Osteocyte (in vitro differentiated cells): Measurements from ENCODE around the gene PNCK. TPM values are rescaled to one million over a fixed set of nuclear protein-coding genes. Genes with fewer than 3 reads are reported as not detected.

Experiments used
- DNase-seq: peaks from one replicate; pipeline ENCODE4 v3.0.0; 2021; ENCODE audit warnings: mixed read lengths; ENCODE audit not compliant: unreplicated experiment; ENCODE audit errors: extremely low spot score
- H3K27ac Mint-ChIP-seq: one replicate; pipeline ENCODE4 v1.8.0; 2021; ENCODE audit warnings: mild to moderate bottlenecking, mixed read lengths; ENCODE audit not compliant: unreplicated experiment
- H3K27me3 Mint-ChIP-seq: one replicate; pipeline ENCODE4 v1.8.0; 2021; ENCODE audit warnings: mixed read lengths; ENCODE audit not compliant: unreplicated experiment
- H3K36me3 Mint-ChIP-seq: one replicate; pipeline ENCODE4 v1.8.0; 2021; ENCODE audit warnings: mixed read lengths; ENCODE audit not compliant: unreplicated experiment
- H3K4me1 Mint-ChIP-seq: one replicate; pipeline ENCODE4 v1.8.0; 2021; ENCODE audit warnings: mixed read lengths; ENCODE audit not compliant: unreplicated experiment
- H3K4me3 Mint-ChIP-seq: one replicate; pipeline ENCODE4 v1.8.0; 2021; ENCODE audit warnings: mild to moderate bottlenecking, moderate library complexity, mixed read lengths; ENCODE audit not compliant: unreplicated experiment
- H3K9me3 Mint-ChIP-seq: one replicate; pipeline ENCODE4 v1.8.0; 2021; ENCODE audit warnings: mixed read lengths; ENCODE audit not compliant: unreplicated experiment
- total RNA-seq: library from RNA; stranded (reverse); gene quantifications from 2 replicates; pipeline ENCODE4 v1.2.1, GENCODE V29; 2021
- TF ChIP-seq, protein P1 (sequence below): fragments of 200-600 bp; sonication (generic); IDR thresholded peaks from 2 replicates; pipeline ENCODE4 v1.5.0; 2021; ENCODE audit warnings: antibody characterized with exemption, mild to moderate bottlenecking, moderate library complexity

The PNCK gene
- total RNA-seq, 1 donor from 2014 or later: 3.6 TPM

GRCh38 chrX:153667281-153667955, 6.2 kb downstream of the PNCK start:
- Mint-ChIP-seq H3K4me1 (peaks cover 6% of the 10 kb centered on the region), H3K27ac (no peak overlapping the region), H3K27me3 (peaks cover 20% of the 10 kb centered on the region), H3K9me3 (peaks cover 10% of the 10 kb centered on the region), H3K4me3 (no peak overlapping the region), H3K36me3 (peaks cover 2% of the 10 kb centered on the region)
- TF ChIP-seq, protein P1, sequence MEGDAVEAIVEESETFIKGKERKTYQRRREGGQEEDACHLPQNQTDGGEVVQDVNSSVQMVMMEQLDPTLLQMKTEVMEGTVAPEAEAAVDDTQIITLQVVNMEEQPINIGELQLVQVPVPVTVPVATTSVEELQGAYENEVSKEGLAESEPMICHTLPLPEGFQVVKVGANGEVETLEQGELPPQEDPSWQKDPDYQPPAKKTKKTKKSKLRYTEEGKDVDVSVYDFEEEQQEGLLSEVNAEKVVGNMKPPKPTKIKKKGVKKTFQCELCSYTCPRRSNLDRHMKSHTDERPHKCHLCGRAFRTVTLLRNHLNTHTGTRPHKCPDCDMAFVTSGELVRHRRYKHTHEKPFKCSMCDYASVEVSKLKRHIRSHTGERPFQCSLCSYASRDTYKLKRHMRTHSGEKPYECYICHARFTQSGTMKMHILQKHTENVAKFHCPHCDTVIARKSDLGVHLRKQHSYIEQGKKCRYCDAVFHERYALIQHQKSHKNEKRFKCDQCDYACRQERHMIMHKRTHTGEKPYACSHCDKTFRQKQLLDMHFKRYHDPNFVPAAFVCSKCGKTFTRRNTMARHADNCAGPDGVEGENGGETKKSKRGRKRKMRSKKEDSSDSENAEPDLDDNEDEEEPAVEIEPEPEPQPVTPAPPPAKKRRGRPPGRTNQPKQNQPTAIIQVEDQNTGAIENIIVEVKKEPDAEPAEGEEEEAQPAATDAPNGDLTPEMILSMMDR: no peak
- no peak for DNase-seq

- TF ChIP-seq, protein P1: no peak
- peaks cover 10% of the 10 kb centered on the region for H3K9me3 Mint-ChIP-seq
- no peak overlapping the region for H3K4me3 Mint-ChIP-seq
- H3K27me3 Mint-ChIP-seq: peaks cover 35% of the 10 kb centered on the region
- peaks cover 6% of the 10 kb centered on the region for H3K4me1 Mint-ChIP-seq
- H3K36me3 Mint-ChIP-seq: peaks cover 2% of the 10 kb centered on the region
- DNase-seq: no peak
- no peak overlapping the region for H3K27ac Mint-ChIP-seq
Measured at GRCh38 chrX:153665726-153666306, 7.8 kb downstream of the PNCK start.

- TF ChIP-seq, protein P1: peak; percentile 50
- Mint-ChIP-seq H3K4me3 (no peak overlapping the region), H3K9me3 (peaks cover 19% of the 10 kb centered on the region), H3K4me1 (no peaks in the 10 kb centered on the region), H3K27me3 (peaks cover 45% of the 10 kb centered on the region), H3K27ac (no peak overlapping the region), H3K36me3 (peaks cover 5% of the 10 kb centered on the region)
- no peak for DNase-seq
Measured at GRCh38 chrX:153662266-153662665, 11.3 kb downstream of the PNCK start.

GRCh38 chrX:153659268-153659667, 14.3 kb downstream of the PNCK start:
- Mint-ChIP-seq H3K27me3 (peaks cover 31% of the 10 kb centered on the region), H3K9me3 (peaks cover 13% of the 10 kb centered on the region), H3K36me3 (peaks cover 3% of the 10 kb centered on the region), H3K27ac (no peak overlapping the region), H3K4me3 (no peak overlapping the region), H3K4me1 (no peaks in the 10 kb centered on the region)
- TF ChIP-seq, protein P1: no peak
- DNase-seq: no peak

GRCh38 chrX:153657161-153657560, 16.5 kb downstream of the PNCK start:
- Mint-ChIP-seq H3K4me3 (no peak overlapping the region), H3K36me3 (peaks cover 3% of the 10 kb centered on the region), H3K27ac (no peak overlapping the region), H3K4me1 (no peaks in the 10 kb centered on the region), H3K9me3 (peaks cover 21% of the 10 kb centered on the region), H3K27me3 (peaks cover 23% of the 10 kb centered on the region)
- TF ChIP-seq, protein P1: no peak
- no peak for DNase-seq
